H9 (cell line): Measurements from ENCODE around the gene ADO. TPM values are rescaled to one million over a fixed set of nuclear protein-coding genes. Genes with fewer than 3 reads are reported as not detected.

Experiments
- DNase-seq: peaks from one replicate; pipeline ENCODE4 v3.0.0-alpha.2; 2017
- H2AFZ ChIP-seq: one replicate; pipeline ENCODE4 v1.6.1; 2013; ENCODE audit warnings: mild to moderate bottlenecking, low read length, control low read depth, moderate library complexity
- H2AK5ac ChIP-seq: 2 replicates; pipeline ENCODE4 v1.6.1; 2013; ENCODE audit warnings: low read length, control low read depth, mixed read lengths; ENCODE audit not compliant: insufficient read length
- H2BK120ac ChIP-seq: one replicate; pipeline ENCODE4 v1.6.1; 2013; ENCODE audit warnings: low read depth, mild to moderate bottlenecking, low read length, control low read depth, inconsistent platforms; ENCODE audit not compliant: poor library complexity, severe bottlenecking
- H2BK12ac ChIP-seq: 2 replicates; pipeline ENCODE4 v1.6.1; 2013; ENCODE audit warnings: low read length, control low read depth, mixed read lengths, low read depth; ENCODE audit not compliant: insufficient read length
- H2BK15ac ChIP-seq: 2 replicates; pipeline ENCODE4 v1.6.1; 2013; ENCODE audit warnings: low read depth, low read length, control low read depth
- H2BK20ac ChIP-seq: one replicate; pipeline ENCODE4 v1.6.1; 2013; ENCODE audit warnings: low read depth, mild to moderate bottlenecking, low read length, control low read depth, inconsistent platforms; ENCODE audit not compliant: poor library complexity, severe bottlenecking
- H2BK5ac ChIP-seq: 2 replicates; pipeline ENCODE4 v1.6.1; 2013; ENCODE audit warnings: low read length, control low read depth, mixed read lengths; ENCODE audit not compliant: insufficient read length
- H3K14ac ChIP-seq: 2 replicates; pipeline ENCODE4 v1.6.1; 2013; ENCODE audit warnings: low read length, control low read depth; ENCODE audit not compliant: insufficient read depth
- H3K18ac ChIP-seq: 2 replicates; pipeline ENCODE4 v1.6.1; 2013; ENCODE audit warnings: low read depth, mild to moderate bottlenecking, mixed read lengths, low read length, control low read depth; ENCODE audit not compliant: insufficient read length
- H3K23ac ChIP-seq: 2 replicates; pipeline ENCODE4 v1.6.1; 2013; ENCODE audit warnings: low read length, control low read depth, mixed read lengths, low read depth; ENCODE audit not compliant: insufficient read length
- H3K23me2 ChIP-seq: 2 replicates; pipeline ENCODE4 v1.6.1; 2013; ENCODE audit warnings: low read depth, mild to moderate bottlenecking, mixed read lengths, low read length, control low read depth; ENCODE audit not compliant: insufficient read length, poor library complexity, severe bottlenecking
- H3K27ac ChIP-seq: 2 replicates; pipeline ENCODE4 v1.5.1; 2013; ENCODE audit warnings: low read length, control low read depth, mixed read lengths, low read depth; ENCODE audit not compliant: insufficient read length
- H3K27me3 ChIP-seq: 2 replicates; pipeline ENCODE4 v1.6.1; 2013; ENCODE audit warnings: low read length, control low read depth, inconsistent platforms; ENCODE audit not compliant: insufficient read depth
- H3K4ac ChIP-seq: 2 replicates; pipeline ENCODE4 v1.6.1; 2013; ENCODE audit warnings: low read depth, mild to moderate bottlenecking, control low read depth, inconsistent platforms, low read length, moderate library complexity
- H3K4me1 ChIP-seq: 2 replicates; pipeline ENCODE4 v1.6.1; 2013; ENCODE audit warnings: low read length, control low read depth, inconsistent platforms; ENCODE audit not compliant: insufficient read depth
- H3K4me2 ChIP-seq: 2 replicates; pipeline ENCODE4 v1.6.1; 2013; ENCODE audit warnings: low read length, control low read depth, mixed read lengths; ENCODE audit not compliant: insufficient read length, insufficient read depth
- H3K56ac ChIP-seq: 2 replicates; pipeline ENCODE4 v1.6.1; 2013; ENCODE audit warnings: low read depth, mild to moderate bottlenecking, mixed read lengths, low read length, control low read depth; ENCODE audit not compliant: insufficient read length
- H3K79me1 ChIP-seq: 2 replicates; pipeline ENCODE4 v1.6.1; 2013; ENCODE audit warnings: low read depth, mild to moderate bottlenecking, moderate library complexity, low read length, control low read depth, inconsistent platforms; ENCODE audit not compliant: insufficient read depth, poor library complexity, severe bottlenecking
- H3K79me2 ChIP-seq: 2 replicates; pipeline ENCODE4 v1.6.1; 2013; ENCODE audit warnings: low read length, control low read depth, inconsistent platforms; ENCODE audit not compliant: insufficient read depth
- H3K9ac ChIP-seq: 2 replicates; pipeline ENCODE4 v1.6.1; 2013; ENCODE audit warnings: low read length, control low read depth, mixed read lengths; ENCODE audit not compliant: insufficient read length; ENCODE audit errors: extremely low read depth
- H3K9me3 ChIP-seq: one replicate; pipeline ENCODE4 v1.6.1; 2013; ENCODE audit warnings: low read depth, low read length, inconsistent platforms; ENCODE audit not compliant: control insufficient read depth
- H3T11ph ChIP-seq: one replicate; pipeline ENCODE4 v1.6.1; 2013; ENCODE audit warnings: mild to moderate bottlenecking, low read length, control low read depth, inconsistent platforms
- H4K20me1 ChIP-seq: one replicate; pipeline ENCODE4 v1.6.1; 2013; ENCODE audit not compliant: control insufficient read depth, insufficient read length, insufficient read depth
- H4K5ac ChIP-seq: 2 replicates; pipeline ENCODE4 v1.6.1; 2013; ENCODE audit warnings: low read depth, mild to moderate bottlenecking, mixed read lengths, low read length, control low read depth; ENCODE audit not compliant: insufficient read length
- H4K8ac ChIP-seq: replicated peaks from 2 replicates; pipeline ENCODE4 v1.6.1; 2013; ENCODE audit warnings: low read length, control low read depth, mixed read lengths, low read depth; ENCODE audit not compliant: insufficient read length
- H4K91ac ChIP-seq: 2 replicates; pipeline ENCODE4 v1.6.1; 2013; ENCODE audit warnings: low read depth, mild to moderate bottlenecking, moderate library complexity, mixed read lengths, low read length, control low read depth; ENCODE audit not compliant: insufficient read length
- H3K27ac Mint-ChIP-seq, 3 experiments: 2 replicates in 2 of 3; 3 replicates in 1 of 3; pipeline ENCODE4 v1.8.0; 2020 to 2021; ENCODE audit warnings: mixed read lengths in 3 of 3, mild to moderate bottlenecking in 1 of 3, moderate library complexity in 1 of 3
- H3K27me3 Mint-ChIP-seq: 2 replicates; pipeline ENCODE4 v1.8.0; 2021; ENCODE audit warnings: low read depth, mild to moderate bottlenecking, moderate library complexity, mixed read lengths
- H3K36me3 Mint-ChIP-seq, 3 experiments: 2 replicates in 2 of 3; 3 replicates in 1 of 3; pipeline ENCODE4 v1.8.0; 2020 to 2021; ENCODE audit warnings: low read depth in 3 of 3, mixed read lengths in 3 of 3; ENCODE audit not compliant: insufficient read depth in 1 of 3
- H3K4me1 Mint-ChIP-seq, 2 experiments: 2 replicates each; pipeline ENCODE4 v1.8.0; 2020; ENCODE audit warnings: mixed read lengths in 2 of 2
- H3K4me3 Mint-ChIP-seq, 2 experiments: 2 replicates in 1 of 2; 3 replicates in 1 of 2; pipeline ENCODE4 v1.8.0; 2020 to 2021; ENCODE audit warnings: mild to moderate bottlenecking in 2 of 2, mixed read lengths in 2 of 2, moderate library complexity in 1 of 2
- H3K9me3 Mint-ChIP-seq, 2 experiments: 2 replicates in 1 of 2; 3 replicates in 1 of 2; pipeline ENCODE4 v1.8.0; 2020; ENCODE audit warnings: mild to moderate bottlenecking in 2 of 2, mixed read lengths in 2 of 2, moderate library complexity in 1 of 2
- WGBS: extraction: QIAGEN DNeasy Blood & Tissue Kit; methylation state at CpG from one replicate; pipeline ENCODE4 v1.1.7; 2013; ENCODE audit warnings: missing lambda C conversion rate, low lambda C conversion rate, mixed read lengths; ENCODE audit not compliant: insufficient read length; ENCODE audit errors: extremely low coverage; 5-methylcytosine and 5-hydroxymethylcytosine counted together
- total RNA-seq: library from RNA; stranded (reverse); gene quantifications from 2 replicates; pipeline ENCODE4 v1.2.1, GENCODE V29; 2021
- TF ChIP-seq, protein P1 (sequence below): fragments of 200-600 bp; sonication (generic); conservative IDR thresholded peaks from 3 replicates; pipeline ENCODE4 v1.8.0; 2021; ENCODE audit warnings: antibody characterized with exemption, mild to moderate bottlenecking

The ADO gene
- total RNA-seq, 1 experiment from 2014 or later, result 31.6 TPM

DNA sequence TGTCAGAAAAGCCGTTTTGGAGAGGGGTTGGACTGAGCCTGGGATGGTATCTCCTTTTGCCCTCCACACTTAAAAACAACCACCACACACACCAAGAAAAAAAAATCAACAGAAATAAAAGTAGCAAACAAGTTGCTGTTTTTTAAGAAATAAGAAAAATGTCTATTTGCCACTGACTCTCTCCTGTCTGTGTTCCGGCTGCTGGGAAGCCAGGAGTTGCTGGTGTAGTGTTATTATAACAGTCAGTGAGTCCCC lies 11.5 kb downstream of the ADO start:
- Histone ChIP-seq H3K79me1 (no peaks in the 10 kb centered on the region), H2AFZ (no peak overlapping the region), H3K14ac (peak overlapping the region; percentile 64; the same call in 1 of the 2 replicates), H2BK15ac (no peak overlapping the region), H3K9me3 (no peaks in the 10 kb centered on the region), H2AK5ac (no peak overlapping the region), H2BK20ac (no peak overlapping the region), H3K56ac (no peak overlapping the region), H3T11ph (no peak overlapping the region), H4K5ac (no peak overlapping the region), H3K23me2 (peaks cover 25% of the 10 kb centered on the region), H3K4ac (no peak overlapping the region), H4K8ac (no peak overlapping the region), H2BK5ac (no peak overlapping the region), H3K27me3 (peaks cover 26% of the 10 kb centered on the region; the same call in 1 of the 2 replicates), H2BK12ac (no peak overlapping the region), H3K27ac (no peak overlapping the region), H3K9ac (no peak overlapping the region), H3K23ac (no peak overlapping the region), H3K4me1 (no peaks in the 10 kb centered on the region), H2BK120ac (no peak overlapping the region), H4K91ac (no peak overlapping the region), H3K79me2 (no peaks in the 10 kb centered on the region), H3K4me2 (peak overlapping the region; percentile 74), H3K18ac (peak overlapping the region; percentile 43), H4K20me1 (no peaks in the 10 kb centered on the region)
- TF ChIP-seq, protein P1, sequence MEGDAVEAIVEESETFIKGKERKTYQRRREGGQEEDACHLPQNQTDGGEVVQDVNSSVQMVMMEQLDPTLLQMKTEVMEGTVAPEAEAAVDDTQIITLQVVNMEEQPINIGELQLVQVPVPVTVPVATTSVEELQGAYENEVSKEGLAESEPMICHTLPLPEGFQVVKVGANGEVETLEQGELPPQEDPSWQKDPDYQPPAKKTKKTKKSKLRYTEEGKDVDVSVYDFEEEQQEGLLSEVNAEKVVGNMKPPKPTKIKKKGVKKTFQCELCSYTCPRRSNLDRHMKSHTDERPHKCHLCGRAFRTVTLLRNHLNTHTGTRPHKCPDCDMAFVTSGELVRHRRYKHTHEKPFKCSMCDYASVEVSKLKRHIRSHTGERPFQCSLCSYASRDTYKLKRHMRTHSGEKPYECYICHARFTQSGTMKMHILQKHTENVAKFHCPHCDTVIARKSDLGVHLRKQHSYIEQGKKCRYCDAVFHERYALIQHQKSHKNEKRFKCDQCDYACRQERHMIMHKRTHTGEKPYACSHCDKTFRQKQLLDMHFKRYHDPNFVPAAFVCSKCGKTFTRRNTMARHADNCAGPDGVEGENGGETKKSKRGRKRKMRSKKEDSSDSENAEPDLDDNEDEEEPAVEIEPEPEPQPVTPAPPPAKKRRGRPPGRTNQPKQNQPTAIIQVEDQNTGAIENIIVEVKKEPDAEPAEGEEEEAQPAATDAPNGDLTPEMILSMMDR, result no peak
- peaks cover 2 to 7% (median 6%) of the 10 kb centered on the region in 3 experiments; a peak in 5 of 7 replicates for H3K36me3 Mint-ChIP-seq
- peak overlapping the region; percentile 74 to 93 for H3K4me3 Mint-ChIP-seq
- peak overlapping the region in 2 of 3 experiments; percentile 32 to 87; a peak in 2 of 7 replicates for H3K27ac Mint-ChIP-seq
- H3K27me3 Mint-ChIP-seq, result peaks cover 91% of the 10 kb centered on the region
- WGBS, result no CpG with 5 or more reads among the region's 2 CpGs
- peaks cover 0 to 7% of the 10 kb centered on the region in 2 experiments; a peak in 3 of 5 replicates for H3K9me3 Mint-ChIP-seq
- peaks cover 24 to 29% of the 10 kb centered on the region in 2 experiments for H3K4me1 Mint-ChIP-seq
- DNase-seq, result no peak
